Retinal pigment epithelial cell (primary cell): Measurements from ENCODE around the gene COL6A5.

Experiments
- DNase-seq: peaks from one replicate; pipeline ENCODE4 v3.0.0-alpha.2; 2010; ENCODE audit warnings: low read depth
- H3K4me3 ChIP-seq: 2 replicates; pipeline ENCODE4 v1.5.1; 2011; ENCODE audit warnings: mild to moderate bottlenecking, low read length, control low read depth, moderate library complexity
- TF ChIP-seq, protein P1 (sequence below): conservative IDR thresholded peaks from 2 replicates; pipeline ENCODE4 v1.5.1; 2011; ENCODE audit warnings: low read depth, low read length, control low read depth, inconsistent platforms

COL6A5 gene

DNA sequence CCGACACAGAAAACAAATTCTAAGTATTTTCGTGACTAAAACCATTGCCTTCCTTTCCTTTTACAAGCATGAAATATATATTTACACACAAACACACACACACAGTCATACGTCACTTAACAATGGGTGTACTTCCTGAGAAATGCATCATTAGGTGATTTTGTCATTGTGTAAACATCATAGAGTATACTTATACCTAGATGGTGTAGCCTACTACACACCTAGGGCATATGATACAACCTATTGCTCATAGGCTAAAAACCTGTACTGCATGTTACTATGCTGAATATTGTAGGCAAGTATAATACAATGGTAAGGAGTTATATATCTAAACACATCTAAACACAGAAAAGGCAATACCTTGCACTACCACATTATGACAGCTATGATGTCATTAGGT is 28.6 kb downstream of the COL6A5 start:
- DNase-seq, result no peak
- H3K4me3 ChIP-seq, result no peak overlapping the region
- TF ChIP-seq, protein P1, sequence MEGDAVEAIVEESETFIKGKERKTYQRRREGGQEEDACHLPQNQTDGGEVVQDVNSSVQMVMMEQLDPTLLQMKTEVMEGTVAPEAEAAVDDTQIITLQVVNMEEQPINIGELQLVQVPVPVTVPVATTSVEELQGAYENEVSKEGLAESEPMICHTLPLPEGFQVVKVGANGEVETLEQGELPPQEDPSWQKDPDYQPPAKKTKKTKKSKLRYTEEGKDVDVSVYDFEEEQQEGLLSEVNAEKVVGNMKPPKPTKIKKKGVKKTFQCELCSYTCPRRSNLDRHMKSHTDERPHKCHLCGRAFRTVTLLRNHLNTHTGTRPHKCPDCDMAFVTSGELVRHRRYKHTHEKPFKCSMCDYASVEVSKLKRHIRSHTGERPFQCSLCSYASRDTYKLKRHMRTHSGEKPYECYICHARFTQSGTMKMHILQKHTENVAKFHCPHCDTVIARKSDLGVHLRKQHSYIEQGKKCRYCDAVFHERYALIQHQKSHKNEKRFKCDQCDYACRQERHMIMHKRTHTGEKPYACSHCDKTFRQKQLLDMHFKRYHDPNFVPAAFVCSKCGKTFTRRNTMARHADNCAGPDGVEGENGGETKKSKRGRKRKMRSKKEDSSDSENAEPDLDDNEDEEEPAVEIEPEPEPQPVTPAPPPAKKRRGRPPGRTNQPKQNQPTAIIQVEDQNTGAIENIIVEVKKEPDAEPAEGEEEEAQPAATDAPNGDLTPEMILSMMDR, result no peak

DNA sequence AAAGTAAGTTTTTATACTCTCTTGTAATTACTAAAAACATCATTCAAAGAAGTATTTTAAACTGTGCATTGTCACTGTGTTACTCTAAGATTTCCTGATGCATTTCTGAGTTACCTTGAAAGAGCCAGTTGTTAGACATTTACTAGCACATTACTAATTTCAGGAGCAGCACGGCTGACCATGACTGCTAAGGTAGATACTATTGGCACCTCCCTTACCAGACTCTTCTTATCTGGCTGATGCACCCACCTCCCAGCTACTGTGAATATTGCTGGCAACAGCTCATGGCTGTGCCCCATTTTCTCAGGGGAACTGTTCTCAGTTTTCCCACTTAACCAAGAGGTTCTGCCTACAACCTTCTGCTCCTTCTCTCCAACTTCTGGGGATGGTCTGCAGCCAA is 29.4 kb downstream of the COL6A5 start:
- no peak for DNase-seq
- H3K4me3 ChIP-seq, result no peak overlapping the region
- TF ChIP-seq, protein P1, result no peak

DNA sequence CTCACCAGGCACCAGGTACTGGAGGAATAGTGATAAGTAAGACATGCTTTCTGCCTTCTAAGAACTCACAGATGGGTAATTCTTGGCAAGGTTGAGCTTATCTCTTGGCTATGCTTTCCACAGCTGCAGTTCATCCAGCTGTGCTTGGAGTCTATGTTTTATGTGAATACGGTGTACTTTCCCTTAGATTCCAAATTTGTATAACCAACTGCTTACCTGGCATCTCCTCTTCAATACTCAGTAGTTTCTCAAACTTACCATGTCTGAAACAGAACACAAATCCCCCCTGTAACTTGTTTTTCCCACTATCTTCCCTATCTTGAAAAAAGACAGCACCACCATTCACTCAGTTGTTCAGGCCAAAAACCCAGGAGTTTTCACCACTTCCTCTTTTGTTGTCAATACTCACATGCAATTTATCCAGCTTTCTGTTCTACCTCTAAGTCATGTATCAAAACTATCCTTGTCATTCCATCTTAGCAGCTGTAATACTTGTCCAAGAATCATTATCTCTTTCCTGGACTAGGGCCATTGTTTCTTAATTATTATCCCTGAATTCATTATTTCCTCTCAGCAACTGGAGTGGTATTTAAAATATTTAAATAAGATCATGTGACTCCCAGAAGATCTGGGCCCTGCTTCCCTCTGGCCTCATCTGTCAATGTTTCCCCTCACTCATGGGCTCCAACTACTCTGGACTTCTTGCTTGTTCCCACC is 32.6 kb downstream of the COL6A5 start:
- TF ChIP-seq, protein P1, result no peak
- no peak for DNase-seq
- no peak overlapping the region for H3K4me3 ChIP-seq

DNA sequence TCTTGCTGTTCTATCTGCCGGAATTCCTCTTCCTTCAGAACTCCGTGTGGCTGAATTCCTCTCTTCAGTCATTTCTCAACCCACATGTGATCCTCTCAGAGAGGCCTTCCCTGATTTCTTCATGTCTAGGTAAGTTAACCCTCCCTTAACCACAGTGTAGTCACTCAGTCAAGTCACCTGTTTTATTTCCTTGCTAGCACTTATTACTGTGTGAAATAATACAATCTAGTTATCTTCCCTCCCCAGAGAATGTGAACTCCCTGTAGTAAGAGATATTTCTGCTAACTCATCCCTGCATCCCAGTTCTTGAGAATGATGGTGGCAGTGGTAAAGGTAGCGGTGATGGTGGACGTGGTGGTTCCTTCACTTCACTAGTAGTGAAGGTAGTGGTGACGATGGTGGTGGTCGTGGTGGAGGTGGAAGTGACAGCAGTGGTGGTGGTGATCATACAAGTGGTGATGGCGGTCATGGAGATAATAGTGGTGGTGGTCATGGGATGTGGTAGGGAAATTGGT is 33.3 kb downstream of the COL6A5 start:
- no peak overlapping the region for H3K4me3 ChIP-seq
- DNase-seq, result no peak
- TF ChIP-seq, protein P1, result no peak

DNA sequence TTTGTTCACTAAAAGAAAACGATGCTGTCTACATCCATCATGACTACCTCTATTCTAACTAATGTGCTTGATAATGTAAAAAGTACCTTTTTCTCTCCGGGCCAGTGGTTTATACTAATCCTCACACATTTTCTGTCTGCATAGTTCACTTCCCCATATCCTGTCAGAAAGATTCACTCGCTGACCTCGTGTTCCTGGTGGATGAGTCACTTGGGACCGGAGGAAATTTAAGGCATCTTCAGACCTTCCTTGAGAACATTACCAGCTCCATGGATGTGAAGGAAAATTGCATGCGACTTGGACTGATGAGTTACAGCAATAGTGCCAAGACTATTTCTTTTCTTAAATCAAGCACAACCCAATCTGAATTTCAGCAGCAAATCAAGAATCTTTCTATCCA is 33.8 kb downstream of the COL6A5 start:
- DNase-seq, result no peak
- no peak overlapping the region for H3K4me3 ChIP-seq
- TF ChIP-seq, protein P1, result no peak

DNA sequence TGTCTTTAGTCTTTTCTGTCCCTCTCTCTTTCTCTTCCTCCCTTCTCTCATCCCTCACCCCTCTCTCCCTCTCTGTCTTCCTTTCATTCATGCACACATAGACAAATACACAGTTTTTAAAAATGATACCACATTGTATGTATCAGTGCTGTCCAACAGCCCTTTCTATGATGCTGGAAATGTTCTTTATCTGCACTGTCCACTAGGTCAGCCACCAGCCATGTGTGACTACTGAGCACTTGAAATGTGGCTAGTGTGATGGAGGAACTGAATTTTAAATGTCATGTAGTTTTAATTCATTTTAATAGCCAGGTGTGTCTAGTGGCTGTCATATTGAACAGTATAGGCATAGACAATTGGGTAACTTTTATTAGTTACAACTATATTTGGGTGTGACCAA is 34.9 kb downstream of the COL6A5 start:
- DNase-seq, result no peak
- TF ChIP-seq, protein P1, result no peak
- no peak overlapping the region for H3K4me3 ChIP-seq

DNA sequence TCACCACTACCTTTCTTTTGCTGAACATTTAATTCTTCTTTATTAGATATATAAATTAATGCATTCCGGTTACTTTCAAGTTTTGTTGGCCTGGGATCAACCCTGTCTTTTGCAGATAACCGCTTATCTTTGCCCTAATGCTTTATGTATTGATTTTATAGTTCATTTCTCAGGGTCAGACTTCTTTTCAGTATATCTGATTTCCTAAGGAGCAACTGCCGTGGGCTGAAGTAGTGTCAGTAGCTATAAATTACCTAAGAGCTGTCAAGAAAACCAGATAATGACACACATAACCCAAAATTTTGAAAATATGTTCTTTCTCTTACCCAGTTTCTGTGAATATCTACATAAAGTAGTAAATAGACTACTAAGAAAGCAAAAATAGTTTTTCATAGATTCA is 38.0 kb downstream of the COL6A5 start:
- H3K4me3 ChIP-seq, result no peak overlapping the region
- TF ChIP-seq, protein P1, result no peak
- no peak for DNase-seq
